NCI-H774 (cell line): ENCODE results near the gene DRC3.
"Not testable (repeated sequence)": the region's sequence is repeated elsewhere in the genome, so short reads cannot be mapped to it uniquely, and the experiment has no call there.

ENCODE experiments used
- DNase-seq: peaks from one replicate; lab custom pipeline; 2025; lab: John Stamatoyannopoulos, UW

Gene DRC3

DNA sequence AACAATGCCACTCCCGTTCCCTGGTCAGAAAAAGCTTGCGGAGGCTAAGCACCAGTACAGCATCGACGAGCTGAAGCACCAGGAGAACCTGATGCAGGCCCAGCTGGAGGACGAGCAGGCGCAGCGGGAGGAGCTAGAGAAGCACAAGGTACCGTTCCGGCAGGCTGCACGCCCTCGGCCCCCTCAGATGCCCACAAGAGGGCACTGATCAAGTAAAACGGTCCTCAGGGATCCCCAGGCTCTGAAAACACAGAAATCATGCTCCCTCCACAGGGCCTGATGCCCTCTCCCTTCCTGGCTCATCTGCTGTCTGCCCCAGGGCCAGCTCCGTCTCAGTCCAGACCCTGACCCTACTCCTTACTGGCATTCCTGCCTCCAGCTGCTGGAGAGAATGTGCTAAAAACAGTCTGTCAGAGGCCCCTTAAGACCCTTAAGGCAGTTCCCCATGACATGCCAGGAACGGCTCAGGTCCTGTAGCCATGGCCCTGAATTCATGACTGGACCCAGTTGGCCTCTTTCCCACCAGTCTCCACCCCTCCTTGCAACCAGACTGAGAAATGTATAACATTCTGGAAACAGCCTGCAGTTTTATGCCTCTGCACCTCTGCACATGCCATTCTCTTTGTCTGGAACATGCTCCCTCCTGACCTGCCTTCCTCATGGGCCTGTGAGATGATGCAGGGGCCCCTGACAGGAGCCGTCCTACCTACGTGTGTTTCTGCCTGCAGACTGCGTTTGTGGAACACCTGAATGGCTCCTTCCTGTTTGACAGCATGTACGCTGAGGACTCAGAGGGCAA is 21.8 kb downstream of the DRC3 start:
- no peak for DNase-seq

DNA sequence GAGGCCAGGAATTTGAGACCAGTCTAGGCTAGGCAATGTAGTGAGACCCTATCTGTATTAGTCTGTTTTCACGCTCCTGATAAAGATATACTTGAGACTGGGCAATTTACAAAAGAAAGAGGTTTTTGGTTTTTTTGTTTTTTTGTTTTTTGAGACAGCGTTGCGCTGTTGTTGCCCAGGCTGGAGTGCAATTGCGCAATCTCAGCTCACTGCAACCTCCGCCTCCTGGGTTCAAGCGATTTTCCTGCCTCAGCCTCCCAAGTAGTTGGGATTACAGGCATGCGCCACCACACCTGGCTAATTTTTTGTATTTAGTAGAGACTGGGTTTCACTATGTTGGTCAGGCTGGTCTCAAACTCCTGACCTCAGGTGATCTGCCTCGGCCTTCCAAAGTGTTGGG is 23.2 kb downstream of the DRC3 start:
- not testable (repeated sequence) for DNase-seq

- no peak for DNase-seq
Observed at GRCh38 chr17:17998934-17999333, 26.3 kb downstream of the DRC3 start.

- no peak for DNase-seq
Observed at GRCh38 chr17:17999364-18000029, 26.8 kb downstream of the DRC3 start.

DNA sequence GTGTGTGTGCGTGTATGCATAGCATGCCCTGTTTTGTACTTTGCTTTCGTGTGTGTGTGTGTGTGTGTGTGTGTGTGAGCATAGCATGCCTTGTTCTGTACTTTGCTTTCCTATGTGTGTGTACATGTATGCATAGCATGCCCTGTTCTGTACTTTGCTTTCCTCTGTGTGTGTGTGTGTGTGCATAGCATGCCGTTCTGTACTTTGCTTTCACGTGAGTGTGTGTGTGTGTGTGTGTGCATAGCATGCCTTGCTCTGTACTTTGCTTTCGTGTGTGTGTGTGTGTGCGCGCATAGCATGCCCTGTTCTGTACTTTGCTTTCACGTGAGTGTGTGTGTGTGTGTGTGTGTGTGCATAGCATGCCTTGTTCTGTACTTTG is 27.4 kb downstream of the DRC3 start:
- no peak for DNase-seq

DNA sequence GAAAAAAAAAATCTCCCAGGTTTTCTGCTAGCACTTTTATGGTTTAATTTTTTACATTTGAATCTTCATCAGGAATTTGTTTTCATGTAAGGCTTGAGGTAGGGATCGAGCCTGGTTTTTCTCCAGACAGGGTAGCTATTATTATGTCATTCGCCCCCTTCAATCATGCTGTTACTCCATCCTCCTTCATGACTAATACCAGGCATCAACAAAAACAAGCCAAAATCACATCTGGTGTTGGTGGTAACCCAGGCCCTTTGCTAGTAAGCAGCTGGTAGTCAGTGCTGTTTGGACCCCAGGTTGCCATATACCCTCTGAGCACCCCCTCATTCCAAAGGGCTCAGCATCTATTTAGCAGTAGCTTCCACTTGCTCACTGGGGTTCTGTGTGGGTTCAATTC is 29.5 kb downstream of the DRC3 start:
- DNase-seq: no peak

- no peak for DNase-seq
Observed at GRCh38 chr17:18004345-18004744, 31.7 kb downstream of the DRC3 start.

- DNase-seq: no peak
Observed at GRCh38 chr17:18004884-18005305, 32.2 kb downstream of the DRC3 start.

GRCh38 chr17:18005496-18005895 is 32.8 kb downstream of the DRC3 start:
- no peak for DNase-seq

DNA sequence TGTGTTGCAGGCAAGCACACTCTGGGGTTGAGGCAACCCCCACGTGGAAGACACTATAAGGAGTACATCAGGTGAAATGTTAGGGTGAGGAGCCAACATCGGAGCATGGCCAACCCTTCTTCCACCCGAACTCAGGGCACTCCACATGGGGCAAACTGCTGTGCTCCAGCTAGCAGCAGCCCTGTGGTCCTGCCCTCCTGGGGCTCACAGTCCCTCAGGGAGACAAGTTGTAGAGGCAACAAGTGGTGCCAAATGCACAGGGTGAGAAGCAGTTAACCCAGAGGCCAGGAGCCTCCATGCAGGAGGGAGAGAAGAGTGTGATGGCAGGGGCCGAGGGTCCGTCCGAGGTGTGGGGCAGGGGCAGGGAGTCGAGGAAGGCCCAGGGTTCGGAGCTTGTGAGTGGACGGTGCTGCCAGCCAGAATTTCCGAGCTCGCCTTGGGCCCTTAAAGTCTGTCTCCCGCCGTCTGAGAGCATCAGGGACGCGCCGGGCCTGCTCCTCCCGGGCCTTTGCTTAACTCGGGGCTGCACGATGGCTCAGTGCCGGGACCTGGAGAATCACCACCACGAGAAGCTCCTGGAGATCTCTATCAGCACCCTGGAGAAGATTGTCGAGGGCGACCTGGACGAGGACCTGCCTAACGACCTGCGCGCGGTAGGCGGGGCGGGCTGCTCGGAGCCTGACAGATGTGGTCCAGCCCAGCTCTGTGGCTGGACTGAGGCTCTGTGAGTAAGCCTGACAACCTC is 34.0 kb downstream of the DRC3 start:
- DNase-seq: no peak

DNA sequence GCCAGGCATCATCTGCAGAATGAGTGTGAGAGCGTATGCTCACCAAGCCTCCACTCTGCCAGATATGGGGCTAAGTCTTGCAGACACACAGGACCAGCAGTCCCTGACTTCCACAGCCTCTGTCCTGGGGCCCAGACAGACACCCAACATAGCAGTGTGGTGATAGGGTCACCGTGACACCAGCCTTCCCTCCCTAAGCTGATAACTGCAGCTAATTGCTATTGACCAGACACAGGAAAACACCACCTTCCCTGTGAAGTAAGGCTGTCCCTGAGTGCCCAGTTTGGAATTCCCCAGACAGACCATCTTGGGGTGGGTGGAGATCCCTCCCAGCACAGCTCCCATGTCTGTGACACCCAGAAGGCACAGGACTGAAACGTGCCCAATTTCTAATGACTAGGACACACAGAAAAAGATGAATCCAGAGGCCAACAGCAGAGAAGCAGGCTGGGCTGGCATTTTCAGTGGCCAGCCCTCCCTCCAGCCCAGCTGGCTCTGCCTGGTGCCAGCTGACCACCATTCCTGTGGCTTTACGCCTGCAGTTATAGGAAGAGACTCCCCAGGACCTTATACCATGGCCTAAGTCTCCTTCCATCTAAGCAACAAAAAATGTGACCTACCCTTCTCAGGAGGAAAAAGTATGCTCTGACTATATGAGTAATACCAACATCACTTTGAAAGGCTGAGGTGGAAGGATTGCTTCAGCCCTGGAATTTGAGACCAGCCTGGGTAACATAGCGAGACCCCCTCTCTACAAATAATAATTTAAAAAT is 36.0 kb downstream of the DRC3 start:
- DNase-seq: no peak

GRCh38 chr17:18009609-18010420 is 37.2 kb downstream of the DRC3 start:
- DNase-seq: no peak

DNA sequence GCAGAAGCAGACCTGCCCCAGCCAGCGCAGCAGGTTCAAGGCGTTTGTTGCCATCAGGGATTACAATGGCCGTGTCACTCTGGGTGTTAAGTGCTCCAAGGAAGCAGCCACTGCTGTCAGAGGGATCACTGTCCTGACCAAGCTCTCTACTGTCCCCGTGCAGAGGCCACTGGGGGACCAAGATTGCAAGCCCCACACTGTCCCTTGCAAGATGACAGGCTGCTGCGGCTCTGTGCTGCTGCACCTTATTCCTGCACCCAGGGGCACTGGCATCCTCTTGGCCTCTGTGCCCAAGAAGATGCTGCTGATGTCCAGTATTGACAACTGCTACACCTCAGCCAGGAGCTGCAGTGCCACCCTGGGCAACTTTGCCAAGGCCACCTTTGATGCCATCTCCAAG is 38.6 kb downstream of the DRC3 start:
- no peak for DNase-seq

DNA sequence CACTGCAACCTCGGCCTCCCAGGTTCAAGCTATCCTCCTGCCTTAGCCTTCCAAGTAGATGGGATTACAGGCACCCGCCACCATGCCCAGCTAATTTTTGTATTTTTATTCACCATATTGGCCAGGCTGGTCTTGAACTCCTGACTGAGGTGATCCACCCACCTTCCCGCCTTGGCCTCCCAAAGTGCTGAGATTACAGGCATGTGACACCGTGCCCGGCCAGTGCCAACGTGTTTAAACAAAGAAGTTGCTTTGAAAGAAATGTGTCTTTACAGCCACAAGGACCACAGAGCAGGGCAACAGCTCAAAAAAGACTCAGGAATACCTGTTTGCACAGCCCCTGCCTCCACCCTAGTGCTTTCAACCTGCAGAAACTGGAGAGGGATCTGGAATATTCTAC is 41.3 kb downstream of the DRC3 start:
- DNase-seq: no peak

GRCh38 chr17:18015593-18015992 is 42.9 kb downstream of the DRC3 start:
- DNase-seq: no peak

GRCh38 chr17:18016426-18016825 is 43.8 kb downstream of the DRC3 start:
- no peak for DNase-seq

- no peak for DNase-seq
Observed at GRCh38 chr17:18017958-18018357, 45.3 kb downstream of the DRC3 start.

GRCh38 chr17:18018411-18018921 is 45.8 kb downstream of the DRC3 start:
- DNase-seq: no peak

- no peak for DNase-seq
Observed at GRCh38 chr17:18019838-18020154, 47.1 kb downstream of the DRC3 start.

GRCh38 chr17:18020971-18021370 is 48.3 kb downstream of the DRC3 start:
- no peak for DNase-seq

DNA sequence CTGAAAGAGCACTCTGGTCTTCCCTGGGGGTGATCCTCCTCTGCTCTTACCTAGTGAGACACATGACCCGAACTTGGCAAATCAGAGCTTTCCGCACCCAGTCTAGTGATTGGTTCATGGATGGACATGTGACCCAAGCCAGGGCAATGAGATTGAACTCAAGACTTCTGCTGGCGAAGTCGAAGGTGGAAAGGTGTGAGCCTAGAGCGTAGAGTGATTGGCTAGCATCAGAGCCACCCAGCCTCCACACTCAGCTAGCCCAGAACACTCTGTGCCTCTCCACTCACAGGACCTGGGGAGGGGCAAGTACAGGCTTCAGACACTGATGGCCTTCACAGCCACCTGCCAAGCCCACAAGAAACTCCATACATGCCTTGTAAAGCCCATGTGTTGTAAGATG is 48.7 kb downstream of the DRC3 start:
- no peak for DNase-seq
